Central memory CD8-positive, alpha-beta T cell (primary cell): ENCODE measurements around the gene NFIA.

Experiments
- ATAC-seq: fragments of 150-1000 bp; cut with Tn5 transposase; replicated peaks from 2 replicates; pipeline ENCODE4 v1.10.0; 2022; ENCODE audit warnings: mild to moderate bottlenecking, moderate FRiP score, moderate number of reproducible peaks; ENCODE audit not compliant: poor library complexity, severe bottlenecking; ENCODE audit errors: extremely low read depth
- DNase-seq, 2 donors: peaks; one replicate each; pipeline ENCODE4 v3.0.0; 2021; ENCODE audit warnings: low spot score in 2 of 2
- H3K27ac Mint-ChIP-seq: one replicate; pipeline ENCODE4 v1.8.0; 2022; ENCODE audit warnings: low read depth, mild to moderate bottlenecking, moderate library complexity, mixed read lengths
- H3K27me3 Mint-ChIP-seq: one replicate; pipeline ENCODE4 v1.8.0; 2022; ENCODE audit warnings: mixed read lengths
- H3K36me3 Mint-ChIP-seq: one replicate; pipeline ENCODE4 v1.8.0; 2022; ENCODE audit warnings: mild to moderate bottlenecking, moderate library complexity, mixed read lengths; ENCODE audit not compliant: insufficient read depth
- H3K4me1 Mint-ChIP-seq: one replicate; pipeline ENCODE4 v1.8.0; 2022; ENCODE audit warnings: mixed read lengths
- H3K4me3 Mint-ChIP-seq: one replicate; pipeline ENCODE4 v1.8.0; 2022; ENCODE audit warnings: mild to moderate bottlenecking, moderate library complexity, mixed read lengths
- H3K9me3 Mint-ChIP-seq: one replicate; pipeline ENCODE4 v1.8.0; 2022; ENCODE audit warnings: mixed read lengths

The NFIA gene

DNA sequence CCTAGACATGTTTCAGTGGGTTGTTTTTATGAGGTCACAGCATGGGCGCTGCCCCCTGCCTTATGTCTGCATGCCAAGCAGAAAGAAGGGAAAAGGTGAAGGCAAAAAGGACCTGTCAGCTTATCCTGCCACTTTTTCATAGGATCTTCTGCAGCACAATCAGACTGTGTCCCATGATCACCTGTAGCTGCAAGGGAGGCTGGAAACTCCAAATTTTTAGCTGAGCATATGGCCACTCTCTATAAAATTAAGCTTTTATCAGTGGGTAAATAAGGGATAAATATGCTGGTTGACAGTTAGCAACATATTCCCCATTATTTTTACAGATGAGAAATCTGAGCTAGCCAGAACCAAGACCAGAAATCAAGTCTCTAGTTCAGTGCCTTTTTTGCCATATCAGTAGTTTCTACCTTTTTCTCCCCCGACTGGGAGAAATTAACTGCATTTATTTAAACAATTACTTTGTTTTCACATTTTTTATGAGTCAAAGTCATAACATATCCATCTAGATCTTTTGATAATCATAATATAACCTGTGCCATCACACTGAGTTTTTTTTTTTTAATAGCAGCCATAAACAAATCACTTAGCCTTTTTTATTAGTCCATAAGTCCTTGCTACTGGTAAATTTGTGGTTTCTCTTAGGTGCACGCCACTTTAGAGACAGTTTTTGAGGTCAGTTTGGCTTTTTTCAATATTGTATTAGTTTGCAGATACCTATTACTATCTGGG is 307.0 kb downstream of the NFIA start:
- Mint-ChIP-seq H3K4me3 (no peak overlapping the region), H3K4me1 (peaks cover 22% of the 10 kb centered on the region), H3K27ac (no peak overlapping the region), H3K9me3 (no peaks in the 10 kb centered on the region), H3K36me3 (peaks cover 3% of the 10 kb centered on the region), H3K27me3 (no peaks in the 10 kb centered on the region)
- ATAC-seq (no peak), DNase-seq (no peak)

GRCh38 chr1:61389926-61390845 is 307.8 kb downstream of the NFIA start:
- Mint-ChIP-seq H3K9me3 (no peaks in the 10 kb centered on the region), H3K4me3 (no peak overlapping the region), H3K27ac (no peak overlapping the region), H3K4me1 (peaks cover 22% of the 10 kb centered on the region), H3K36me3 (peaks cover 3% of the 10 kb centered on the region), H3K27me3 (no peaks in the 10 kb centered on the region)
- DNase-seq (no peak), ATAC-seq (no peak)

- H3K27ac Mint-ChIP-seq = no peak overlapping the region
- ATAC-seq = no peak
- no peak overlapping the region for H3K4me3 Mint-ChIP-seq
- H3K4me1 Mint-ChIP-seq = peaks cover 14% of the 10 kb centered on the region
- H3K27me3 Mint-ChIP-seq = no peaks in the 10 kb centered on the region
- DNase-seq = no peak
- H3K9me3 Mint-ChIP-seq = no peaks in the 10 kb centered on the region
- peaks cover 3% of the 10 kb centered on the region for H3K36me3 Mint-ChIP-seq
These were observed 309.4 kb downstream of the NFIA start for GRCh38 chr1:61391730-61392129.

DNA sequence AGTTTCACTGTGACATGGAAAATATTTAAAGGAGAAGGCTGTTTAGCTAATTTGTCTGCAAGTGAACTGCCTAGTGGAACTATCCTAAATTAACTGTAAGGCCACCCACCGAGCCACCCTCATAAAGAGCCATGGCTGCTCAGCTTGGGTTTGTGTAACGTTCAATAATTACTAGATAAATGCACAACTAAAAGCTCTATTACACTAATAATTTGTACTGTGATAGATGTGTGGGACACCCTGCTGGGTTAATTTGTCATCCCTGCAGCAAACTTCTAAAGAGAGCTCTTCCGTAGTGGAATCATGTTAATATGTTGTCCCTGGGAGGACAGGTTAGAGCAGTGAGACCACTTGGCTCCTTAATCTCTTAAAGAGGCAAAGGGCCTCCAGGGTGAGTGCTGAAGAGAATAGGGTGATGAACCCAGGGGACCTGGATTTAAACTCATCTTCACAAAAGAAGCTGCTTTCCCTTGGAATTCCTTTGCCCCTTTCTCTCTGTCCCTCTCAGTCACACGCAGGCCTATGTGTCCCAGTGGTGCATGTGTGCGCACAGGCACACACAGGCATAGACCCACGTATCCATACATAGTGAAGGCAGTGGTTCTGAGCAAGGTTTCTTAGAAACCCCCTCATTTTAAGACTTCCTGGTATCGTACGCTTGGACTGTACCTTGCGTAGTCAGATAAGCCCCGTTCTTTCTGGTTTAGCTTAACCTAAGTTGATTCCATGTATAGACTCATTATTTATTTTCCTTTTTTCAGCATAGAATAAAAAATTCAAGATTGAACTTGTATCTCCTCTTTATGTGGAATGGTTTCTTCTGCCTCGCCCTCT is 310.3 kb downstream of the NFIA start:
- DNase-seq (no peak), ATAC-seq (no peak)
- Mint-ChIP-seq H3K27me3 (no peaks in the 10 kb centered on the region), H3K9me3 (no peaks in the 10 kb centered on the region), H3K4me1 (peaks cover 5% of the 10 kb centered on the region), H3K36me3 (peaks cover 3% of the 10 kb centered on the region), H3K27ac (no peak overlapping the region), H3K4me3 (no peak overlapping the region)

DNA sequence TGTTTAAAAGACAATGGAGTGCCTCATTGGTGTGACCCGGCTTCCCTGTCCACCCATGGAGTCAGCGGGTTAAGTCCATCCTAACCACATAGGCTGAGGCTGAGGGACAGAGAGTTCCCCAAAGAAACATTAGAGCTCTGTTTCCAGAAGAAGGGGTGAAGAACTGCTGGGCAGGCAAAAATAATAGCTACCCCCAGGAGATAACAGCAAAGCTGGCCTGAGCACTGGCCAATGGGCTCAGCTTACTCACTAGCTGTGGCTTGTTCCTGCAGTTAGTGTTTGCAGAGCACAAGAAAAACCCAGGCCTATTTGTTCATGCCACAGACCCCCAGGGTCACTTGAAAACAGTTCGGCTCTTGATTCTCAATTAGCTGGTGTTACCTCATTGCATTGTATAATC is 311.2 kb downstream of the NFIA start:
- peaks cover 2% of the 10 kb centered on the region for H3K36me3 Mint-ChIP-seq
- no peaks in the 10 kb centered on the region for H3K4me1 Mint-ChIP-seq
- H3K27me3 Mint-ChIP-seq = no peaks in the 10 kb centered on the region
- no peak overlapping the region for H3K27ac Mint-ChIP-seq
- no peak overlapping the region for H3K4me3 Mint-ChIP-seq
- ATAC-seq (no peak), DNase-seq (no peak)
- no peaks in the 10 kb centered on the region for H3K9me3 Mint-ChIP-seq

DNA sequence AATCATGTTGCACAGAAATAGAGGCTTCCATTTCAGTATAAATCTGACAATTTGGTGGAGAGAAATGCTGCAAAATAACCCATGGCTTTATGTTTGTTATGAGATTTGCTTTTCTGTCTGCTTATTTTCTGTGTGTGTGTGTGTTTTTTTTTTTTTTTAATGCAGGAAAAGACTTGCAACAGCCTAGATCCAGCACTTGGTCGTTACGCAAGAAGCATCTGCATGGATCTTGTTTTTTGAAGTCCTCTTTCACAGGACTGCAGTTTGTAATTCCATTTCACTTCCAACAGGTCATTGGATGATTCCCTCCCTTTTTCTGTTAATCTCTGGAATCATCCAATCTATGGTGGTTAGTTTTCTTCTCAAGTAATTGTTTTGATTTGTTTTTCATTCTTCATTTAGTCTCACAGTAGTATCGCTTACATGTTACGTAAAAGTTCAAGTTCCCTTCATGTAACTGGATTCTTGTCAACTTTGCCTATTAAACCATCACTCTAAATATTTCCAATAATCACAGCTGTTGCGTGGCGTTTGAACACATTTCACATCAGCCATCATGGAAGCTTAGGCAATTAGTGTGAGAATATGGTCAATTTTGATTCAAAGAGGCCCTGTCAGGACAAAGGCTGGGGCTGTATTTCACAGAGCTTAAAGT is 312.9 kb downstream of the NFIA start:
- Mint-ChIP-seq H3K27me3 (no peaks in the 10 kb centered on the region), H3K27ac (no peak overlapping the region), H3K9me3 (no peaks in the 10 kb centered on the region), H3K4me3 (no peak overlapping the region), H3K36me3 (peaks cover 2% of the 10 kb centered on the region), H3K4me1 (no peaks in the 10 kb centered on the region)
- DNase-seq = no peak
- no peak for ATAC-seq

DNA sequence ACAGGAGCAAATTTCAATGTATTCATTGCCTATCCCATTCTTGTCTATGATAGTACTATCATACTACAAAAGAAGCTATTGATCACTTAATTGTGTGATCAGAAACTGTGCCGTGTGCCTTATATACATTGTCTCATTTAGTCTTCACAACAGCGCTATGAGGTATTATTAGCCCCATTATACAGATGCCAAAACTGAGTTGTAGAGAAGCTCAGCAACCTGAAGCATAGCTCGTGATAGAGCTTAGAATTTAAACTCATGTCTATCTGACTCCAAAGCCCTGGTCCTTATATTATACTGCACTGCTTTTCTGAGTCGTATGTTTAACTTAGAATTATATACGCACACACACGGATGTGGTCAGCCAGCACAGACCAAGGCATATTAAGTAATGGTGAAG is 315.1 kb downstream of the NFIA start:
- H3K9me3 Mint-ChIP-seq = no peaks in the 10 kb centered on the region
- no peaks in the 10 kb centered on the region for H3K4me1 Mint-ChIP-seq
- no peak overlapping the region for H3K27ac Mint-ChIP-seq
- no peaks in the 10 kb centered on the region for H3K27me3 Mint-ChIP-seq
- peaks cover 2% of the 10 kb centered on the region for H3K36me3 Mint-ChIP-seq
- DNase-seq = no peak
- no peak for ATAC-seq
- H3K4me3 Mint-ChIP-seq = no peak overlapping the region

- ATAC-seq (no peak), DNase-seq (no peak)
- peaks cover 2% of the 10 kb centered on the region for H3K36me3 Mint-ChIP-seq
- H3K27ac Mint-ChIP-seq = no peak overlapping the region
- H3K4me3 Mint-ChIP-seq = no peak overlapping the region
- H3K27me3 Mint-ChIP-seq = no peaks in the 10 kb centered on the region
- no peaks in the 10 kb centered on the region for H3K4me1 Mint-ChIP-seq
- no peaks in the 10 kb centered on the region for H3K9me3 Mint-ChIP-seq
These were observed 315.6 kb downstream of the NFIA start for GRCh38 chr1:61397935-61398334.

- DNase-seq (no peak), ATAC-seq (no peak)
- no peaks in the 10 kb centered on the region for H3K9me3 Mint-ChIP-seq
- H3K27me3 Mint-ChIP-seq = no peaks in the 10 kb centered on the region
- H3K27ac Mint-ChIP-seq = no peak overlapping the region
- H3K4me1 Mint-ChIP-seq = no peaks in the 10 kb centered on the region
- no peaks in the 10 kb centered on the region for H3K36me3 Mint-ChIP-seq
- no peak overlapping the region for H3K4me3 Mint-ChIP-seq
These were observed 316.8 kb downstream of the NFIA start for GRCh38 chr1:61399199-61399598.

DNA sequence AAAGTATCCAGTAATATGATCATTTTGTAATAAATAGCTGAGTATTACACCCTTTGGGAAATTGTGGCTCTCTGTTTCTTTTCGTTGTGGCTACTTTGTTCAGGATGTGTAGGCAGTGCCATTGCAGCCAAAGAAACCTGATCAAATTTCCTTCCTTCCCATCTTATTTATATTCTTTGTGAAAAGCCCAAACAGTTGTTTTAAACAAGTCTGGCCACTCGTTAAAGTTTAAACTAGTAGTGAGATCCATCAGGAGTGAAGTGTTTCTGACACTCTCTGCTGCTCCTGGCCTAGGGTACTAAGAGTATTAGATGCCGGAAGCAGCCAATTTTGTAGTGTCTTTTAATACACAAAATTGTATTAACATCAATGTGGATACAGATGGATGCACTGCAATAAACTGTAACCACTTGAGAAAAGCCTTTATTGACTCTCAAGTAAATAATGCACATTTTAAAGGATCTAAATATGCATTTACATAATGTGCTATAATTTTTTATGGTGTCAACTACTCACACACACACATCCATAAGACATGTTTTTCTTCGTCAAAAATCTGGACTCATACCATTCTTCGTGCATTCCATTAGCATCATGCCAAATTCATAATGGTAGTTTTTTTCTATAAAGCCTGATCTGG is 317.9 kb downstream of the NFIA start:
- no peaks in the 10 kb centered on the region for H3K27me3 Mint-ChIP-seq
- no peaks in the 10 kb centered on the region for H3K36me3 Mint-ChIP-seq
- H3K9me3 Mint-ChIP-seq = no peaks in the 10 kb centered on the region
- H3K27ac Mint-ChIP-seq = no peak overlapping the region
- no peaks in the 10 kb centered on the region for H3K4me1 Mint-ChIP-seq
- ATAC-seq (no peak), DNase-seq (no peak)
- no peak overlapping the region for H3K4me3 Mint-ChIP-seq

- DNase-seq (no peak), ATAC-seq (no peak)
- Mint-ChIP-seq H3K27ac (no peak overlapping the region), H3K9me3 (no peaks in the 10 kb centered on the region), H3K36me3 (no peaks in the 10 kb centered on the region), H3K4me1 (no peaks in the 10 kb centered on the region), H3K27me3 (no peaks in the 10 kb centered on the region), H3K4me3 (no peak overlapping the region)
These were observed 318.6 kb downstream of the NFIA start for GRCh38 chr1:61400997-61401396.
